ENCODE results near the gene BNIP3. TPM values are rescaled to one million over a fixed set of nuclear protein-coding genes. Genes with fewer than 3 reads are reported as not detected.
"Not testable (repeated sequence)": the region's sequence is repeated elsewhere in the genome, so short reads cannot be mapped to it uniquely, and the experiment has no call there.

The BNIP3 gene
- total and polyA plus RNA-seq, 4 donors, result 36.8 to 151 (median 114) TPM

GRCh38 chr10:131991726-131992125, 10.0 kb upstream of the BNIP3 start:
- Histone ChIP-seq H3K36me3 (ENCODE audit: control insufficient read depth in 4 of 4, insufficient read depth in 3 of 4, low read depth in 1 of 4, low read length in 3 of 4) (no peaks in the 10 kb centered on the region), H3K27ac (ENCODE audit: low read depth in 1 of 2, low read length in 2 of 2) (no peak overlapping the region), H3K27me3 (ENCODE audit: control insufficient read depth in 4 of 4, insufficient read depth in 4 of 4, low read length in 3 of 4) (no peaks in the 10 kb centered on the region), H3K4me3 (ENCODE audit: low read depth in 1 of 3, low read length in 3 of 3) (no peak overlapping the region), H3K4me1 (ENCODE audit: control insufficient read depth in 4 of 4, insufficient read depth in 4 of 4, low read length in 3 of 4) (peaks cover under 1 to 10% (median 8%) of the 10 kb centered on the region in 4 donors), H3K9ac (ENCODE audit: low read depth in 1 of 2, low read length in 2 of 2) (no peak overlapping the region), H3K9me3 (ENCODE audit: control insufficient read depth in 4 of 4, low read length in 3 of 4) (no peaks in the 10 kb centered on the region)
- no peak for DNase-seq (ENCODE audit: low spot score)
- TF ChIP-seq FOXA2 (IDR thresholded peaks at IDR 0.05), result no peak
- TF ChIP-seq HNF4G (IDR thresholded peaks at IDR 0.05), result no peak
- no peak for TF ChIP-seq CTCF (IDR thresholded peaks at IDR 0.05; ENCODE audit: low read depth, low read length, missing input control)
- no peak for TF ChIP-seq RAD21 (IDR thresholded peaks at IDR 0.05)
- TF ChIP-seq YY1 (IDR thresholded peaks at IDR 0.05), result no peak
- TF ChIP-seq FOXA1 (IDR thresholded peaks at IDR 0.05), result no peak
- no peak for TF ChIP-seq SP1 (IDR thresholded peaks at IDR 0.05)
- no peak for TF ChIP-seq NR2F2 (IDR thresholded peaks at IDR 0.05)
- no peak for TF ChIP-seq MAX (IDR thresholded peaks at IDR 0.05)
- no peak for TF ChIP-seq REST (IDR thresholded peaks at IDR 0.05)
- no peak for TF ChIP-seq ATF3 (IDR thresholded peaks at IDR 0.05)
- TF ChIP-seq HNF4A (conservative IDR thresholded peaks at IDR 0.05), result no peak
- TF ChIP-seq EGR1 (IDR thresholded peaks at IDR 0.05; ENCODE audit: low read depth in 2 of 2), result no peak
- TF ChIP-seq ZBTB33 (IDR thresholded peaks at IDR 0.05), result no peak
- no peak for TF ChIP-seq GABPA (IDR thresholded peaks at IDR 0.05 in 1 of 2, conservative IDR thresholded peaks at IDR 0.05 in 1 of 2)
- TF ChIP-seq RXRA (IDR thresholded peaks at IDR 0.05), result no peak
- TF ChIP-seq TAF1 (conservative IDR thresholded peaks at IDR 0.05), result no peak
- 95% methylated on average over 3 of the region's 3 CpGs for WGBS

GRCh38 chr10:131987786-131988185, 6.1 kb upstream of the BNIP3 start:
- H3K27ac ChIP-seq (ENCODE audit: low read depth in 1 of 2, low read length in 2 of 2); H3K4me1 ChIP-seq (ENCODE audit: control insufficient read depth in 4 of 4, insufficient read depth in 4 of 4, low read length in 3 of 4); H3K27me3 ChIP-seq (ENCODE audit: control insufficient read depth in 4 of 4, insufficient read depth in 4 of 4, low read length in 3 of 4); H3K4me3 ChIP-seq (ENCODE audit: low read depth in 1 of 3, low read length in 3 of 3); DNase-seq (ENCODE audit: low spot score); H3K9ac ChIP-seq (ENCODE audit: low read depth in 1 of 2, low read length in 2 of 2); H3K9me3 ChIP-seq (ENCODE audit: control insufficient read depth in 4 of 4, low read length in 3 of 4); H3K36me3 ChIP-seq (ENCODE audit: control insufficient read depth in 4 of 4, insufficient read depth in 3 of 4, low read depth in 1 of 4, low read length in 3 of 4): not testable (repeated sequence)
- 94% methylated on average over 2 of the region's 3 CpGs for WGBS

GRCh38 chr10:131987301-131987700, 5.6 kb upstream of the BNIP3 start:
- DNase-seq (ENCODE audit: low spot score); H3K27me3 ChIP-seq (ENCODE audit: control insufficient read depth in 4 of 4, insufficient read depth in 4 of 4, low read length in 3 of 4); H3K4me1 ChIP-seq (ENCODE audit: control insufficient read depth in 4 of 4, insufficient read depth in 4 of 4, low read length in 3 of 4); H3K9me3 ChIP-seq (ENCODE audit: control insufficient read depth in 4 of 4, low read length in 3 of 4); H3K27ac ChIP-seq (ENCODE audit: low read depth in 1 of 2, low read length in 2 of 2); H3K9ac ChIP-seq (ENCODE audit: low read depth in 1 of 2, low read length in 2 of 2); H3K36me3 ChIP-seq (ENCODE audit: control insufficient read depth in 4 of 4, insufficient read depth in 3 of 4, low read depth in 1 of 4, low read length in 3 of 4); H3K4me3 ChIP-seq (ENCODE audit: low read depth in 1 of 3, low read length in 3 of 3): not testable (repeated sequence)
- 97% methylated on average over 4 of the region's 5 CpGs for WGBS

GRCh38 chr10:131986851-131987250, 5.1 kb upstream of the BNIP3 start:
- not testable (repeated sequence) for H3K9me3 ChIP-seq (ENCODE audit: control insufficient read depth in 4 of 4, low read length in 3 of 4); H3K9ac ChIP-seq (ENCODE audit: low read depth in 1 of 2, low read length in 2 of 2); H3K36me3 ChIP-seq (ENCODE audit: control insufficient read depth in 4 of 4, insufficient read depth in 3 of 4, low read depth in 1 of 4, low read length in 3 of 4); DNase-seq (ENCODE audit: low spot score); H3K27ac ChIP-seq (ENCODE audit: low read depth in 1 of 2, low read length in 2 of 2); H3K27me3 ChIP-seq (ENCODE audit: control insufficient read depth in 4 of 4, insufficient read depth in 4 of 4, low read length in 3 of 4); H3K4me3 ChIP-seq (ENCODE audit: low read depth in 1 of 3, low read length in 3 of 3); H3K4me1 ChIP-seq (ENCODE audit: control insufficient read depth in 4 of 4, insufficient read depth in 4 of 4, low read length in 3 of 4)
- 97% methylated on average over 7 of the region's 7 CpGs for WGBS

All from liver (tissue), 9 donors.